PFSK-1 (cell line): ENCODE data around the gene COX17.

Source experiments
- FOXP2 ChIP-seq: optimal IDR thresholded peaks from 2 replicates; pipeline ENCODE3; 2011; ENCODE audit warnings: borderline replicate concordance, control low read depth, inconsistent platforms; ENCODE audit not compliant: insufficient read depth; ENCODE audit errors: extremely low read length, extremely low read depth
- POLR2AphosphoS5 ChIP-seq: IDR thresholded peaks from 2 replicates; pipeline ENCODE4 v1.6.1; 2012; ENCODE audit warnings: low read depth, mild to moderate bottlenecking, control low read depth, low read length, moderate library complexity
- REST ChIP-seq, 2 experiments: IDR thresholded peaks; 2 replicates each; pipeline versions ENCODE4 v1.6.1 to v1.8.0; 2011 to 2012; ENCODE audit warnings: low read depth in 2 of 2, low read length in 2 of 2, control low read depth in 1 of 2, inconsistent platforms in 1 of 2, mild to moderate bottlenecking in 1 of 2, moderate library complexity in 1 of 2; ENCODE audit not compliant: insufficient read depth in 1 of 2
- SIN3A ChIP-seq: IDR thresholded peaks from 2 replicates; pipeline ENCODE4 v1.6.1; 2012; ENCODE audit warnings: mild to moderate bottlenecking, low read length, moderate library complexity, borderline replicate concordance; ENCODE audit not compliant: insufficient read depth
- TAF1 ChIP-seq: IDR thresholded peaks from 2 replicates; pipeline ENCODE4 v1.6.1; 2012; ENCODE audit warnings: low read length, control low read depth, borderline replicate concordance; ENCODE audit not compliant: insufficient read depth

COX17 gene

GRCh38 chr3:119673875-119674274 is 3.3 kb downstream of the COX17 start:
- TF ChIP-seq FOXP2 = no peak
- no peak for TF ChIP-seq POLR2AphosphoS5
- no peak for TF ChIP-seq SIN3A
- no peak for TF ChIP-seq TAF1
- TF ChIP-seq REST (IDR thresholded peaks at IDR 0.05; ENCODE audit: insufficient read depth in 1 of 2, low read depth in 2 of 2, low read length in 2 of 2) = no peak

GRCh38 chr3:119672776-119673175 is 4.4 kb downstream of the COX17 start:
- TF ChIP-seq REST (IDR thresholded peaks at IDR 0.05; ENCODE audit: insufficient read depth in 1 of 2, low read depth in 2 of 2, low read length in 2 of 2) (no peak), SIN3A (no peak), TAF1 (no peak), POLR2AphosphoS5 (no peak), FOXP2 (no peak)

- no peak for TF ChIP-seq SIN3A
Measured at GRCh38 chr3:119669906-119670570, 7.2 kb downstream of the COX17 start.

GRCh38 chr3:119665954-119666559 is 11.1 kb downstream of the COX17 start:
- TF ChIP-seq FOXP2 (no peak), POLR2AphosphoS5 (no peak), TAF1 (no peak), REST (IDR thresholded peaks at IDR 0.05; ENCODE audit: insufficient read depth in 1 of 2, low read depth in 2 of 2, low read length in 2 of 2) (no peak), SIN3A (no peak)

- TF ChIP-seq SIN3A (no peak), TAF1 (no peak)
Measured at GRCh38 chr3:119664850-119665379, 12.3 kb downstream of the COX17 start.

GRCh38 chr3:119664370-119664769 is 12.8 kb downstream of the COX17 start:
- TF ChIP-seq SIN3A (no peak), TAF1 (no peak), FOXP2 (no peak), REST (IDR thresholded peaks at IDR 0.05; ENCODE audit: insufficient read depth in 1 of 2, low read depth in 2 of 2, low read length in 2 of 2) (no peak)
